Right atrium auricular region (tissue), 2 donors: Measurements from ENCODE around the gene ZBTB26. TPM values are rescaled to one million over a fixed set of nuclear protein-coding genes. Genes with fewer than 3 reads are reported as not detected.
"Not testable (repeated sequence)": the region's sequence is repeated elsewhere in the genome, so short reads cannot be mapped to it uniquely, and the experiment has no call there.

Experiments used
- DNase-seq: peaks from one replicate; pipeline ENCODE4 v3.0.0-alpha.2; 2019; ENCODE audit warnings: low spot score
- H3K27ac ChIP-seq, 2 donors: fragments of 200-600 bp; sonication (generic); 1 replicate in 1 of 2; 2 replicates in 1 of 2; pipeline ENCODE4 v1.5.1; 2016 to 2019
- H3K27me3 ChIP-seq, 2 donors: fragments of 200-600 bp; sonication (generic); one replicate each; pipeline versions ENCODE4 v1.5.1 to v1.6.0; 2017 to 2019
- H3K36me3 ChIP-seq: fragments of 200-600 bp; sonication (generic); one replicate; pipeline ENCODE4 v1.5.1; 2016
- H3K4me1 ChIP-seq, 2 donors: fragments of 200-600 bp; sonication (generic); one replicate each; pipeline versions ENCODE4 v1.5.1 to v1.6.0; 2017 to 2019
- H3K4me3 ChIP-seq, 2 donors: fragments of 200-600 bp; sonication (generic); 1 replicate in 1 of 2; 2 replicates in 1 of 2; pipeline ENCODE4 v1.5.1; 2017 to 2019; ENCODE audit warnings: mild to moderate bottlenecking in 1 of 2, moderate library complexity in 1 of 2
- H3K9me3 ChIP-seq, 2 donors: fragments of 200-600 bp; sonication (generic); one replicate each; pipeline ENCODE4 v1.5.1; 2019
- total RNA-seq, 2 donors: library from RNA; depleted of rRNA; stranded (reverse); fragments of >200 nt; gene quantifications; one replicate each; pipeline ENCODE4 v1.1.0, GENCODE V29; 2016
- TF ChIP-seq, protein P1 (sequence below), 2 donors: fragments of 200-600 bp; sonication (generic); IDR thresholded peaks; one replicate each; pipeline ENCODE4 v1.5.1; 2019; ENCODE audit warnings: antibody characterized with exemption in 2 of 2

The ZBTB26 gene
- total RNA-seq, 2 donors from 2014 or later, result 4.1 to 4.2 TPM

DNA sequence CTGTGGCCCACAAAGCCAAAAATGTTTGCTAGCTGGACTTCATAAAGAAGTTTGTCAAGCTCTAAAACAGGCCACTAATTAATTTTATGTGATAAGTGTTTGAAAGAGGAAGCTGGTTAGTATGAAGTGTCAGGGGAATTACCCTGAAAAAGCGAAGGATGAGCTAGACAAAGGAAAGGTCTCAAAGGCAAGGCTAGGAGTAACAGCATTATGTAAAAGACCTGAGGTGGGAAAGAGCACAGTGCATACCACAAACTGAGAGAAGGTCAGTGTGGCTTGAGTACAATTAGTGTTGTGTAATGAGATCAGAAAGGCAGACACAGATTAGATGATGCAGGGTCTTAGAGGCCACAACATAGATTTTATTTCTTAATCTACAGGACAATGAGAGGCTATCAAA lies 55.8 kb downstream of the ZBTB26 start:
- Histone ChIP-seq H3K36me3 (peaks cover 96% of the 10 kb centered on the region), H3K4me1 (no peaks in the 10 kb centered on the region), H3K27ac (no peak overlapping the region), H3K9me3 (no peaks in the 10 kb centered on the region), H3K4me3 (no peak overlapping the region), H3K27me3 (no peaks in the 10 kb centered on the region)
- DNase-seq, result no peak
- TF ChIP-seq, protein P1, sequence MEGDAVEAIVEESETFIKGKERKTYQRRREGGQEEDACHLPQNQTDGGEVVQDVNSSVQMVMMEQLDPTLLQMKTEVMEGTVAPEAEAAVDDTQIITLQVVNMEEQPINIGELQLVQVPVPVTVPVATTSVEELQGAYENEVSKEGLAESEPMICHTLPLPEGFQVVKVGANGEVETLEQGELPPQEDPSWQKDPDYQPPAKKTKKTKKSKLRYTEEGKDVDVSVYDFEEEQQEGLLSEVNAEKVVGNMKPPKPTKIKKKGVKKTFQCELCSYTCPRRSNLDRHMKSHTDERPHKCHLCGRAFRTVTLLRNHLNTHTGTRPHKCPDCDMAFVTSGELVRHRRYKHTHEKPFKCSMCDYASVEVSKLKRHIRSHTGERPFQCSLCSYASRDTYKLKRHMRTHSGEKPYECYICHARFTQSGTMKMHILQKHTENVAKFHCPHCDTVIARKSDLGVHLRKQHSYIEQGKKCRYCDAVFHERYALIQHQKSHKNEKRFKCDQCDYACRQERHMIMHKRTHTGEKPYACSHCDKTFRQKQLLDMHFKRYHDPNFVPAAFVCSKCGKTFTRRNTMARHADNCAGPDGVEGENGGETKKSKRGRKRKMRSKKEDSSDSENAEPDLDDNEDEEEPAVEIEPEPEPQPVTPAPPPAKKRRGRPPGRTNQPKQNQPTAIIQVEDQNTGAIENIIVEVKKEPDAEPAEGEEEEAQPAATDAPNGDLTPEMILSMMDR (IDR thresholded peaks at IDR 0.05), result no peak

DNA sequence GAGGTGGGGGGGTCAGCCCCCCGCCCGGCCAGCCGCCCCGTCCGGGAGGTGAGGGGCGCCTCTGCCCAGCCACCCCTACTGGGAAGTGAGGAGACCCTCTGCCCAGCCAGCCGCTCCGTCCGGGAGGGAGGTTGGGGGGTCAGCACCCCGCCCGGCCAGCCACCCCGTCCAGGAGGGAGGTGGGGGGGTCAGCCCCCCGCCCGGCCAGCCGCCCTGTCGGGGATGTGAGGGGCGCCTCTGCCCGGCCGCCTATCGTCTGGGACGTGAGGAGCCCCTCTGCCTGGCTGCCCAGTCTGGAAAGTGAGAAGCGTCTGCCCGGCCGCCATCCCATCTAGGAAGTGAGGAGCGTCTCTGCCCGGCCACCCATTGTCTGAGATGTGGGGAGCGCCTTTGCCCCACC lies 64.0 kb downstream of the ZBTB26 start:
- H3K4me3 ChIP-seq, DNase-seq, H3K27ac ChIP-seq, H3K27me3 ChIP-seq, H3K4me1 ChIP-seq, H3K9me3 ChIP-seq: not testable (repeated sequence)
- peaks cover 37% of the 10 kb centered on the region for H3K36me3 ChIP-seq

DNA sequence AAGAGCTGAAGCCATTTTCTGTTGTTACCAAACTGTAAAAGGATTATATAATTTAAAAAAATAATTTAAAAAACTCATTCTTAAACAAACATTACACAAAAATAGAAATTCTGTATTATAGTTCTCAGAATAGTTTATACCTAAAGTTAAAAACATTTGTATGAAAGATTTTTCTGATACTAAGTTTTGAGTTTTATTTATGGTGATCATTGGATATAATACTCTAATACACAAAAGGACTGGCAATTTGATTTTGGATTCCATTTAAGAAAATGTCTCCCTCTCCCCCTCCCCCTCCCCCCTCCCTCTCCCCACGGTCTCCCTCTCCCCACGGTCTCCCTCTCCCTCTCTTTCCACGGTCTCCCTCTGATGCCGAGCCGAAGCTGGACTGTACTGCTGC lies 65.2 kb downstream of the ZBTB26 start:
- TF ChIP-seq, protein P1 (IDR thresholded peaks at IDR 0.05), result no peak
- peaks cover 0 to 4% of the 10 kb centered on the region in 2 donors for H3K4me1 ChIP-seq
- no peak for DNase-seq
- H3K27ac ChIP-seq, result no peak overlapping the region
- no peak overlapping the region for H3K4me3 ChIP-seq
- H3K36me3 ChIP-seq, result peaks cover 28% of the 10 kb centered on the region
- no peaks in the 10 kb centered on the region for H3K27me3 ChIP-seq
- no peaks in the 10 kb centered on the region for H3K9me3 ChIP-seq

Other genes starting within 250 kb of the ZBTB26 start
- not detected for gene OR1L4, start 207.5 kb downstream of the ZBTB26 start, total RNA-seq
- gene OR1L6, start 189.2 kb downstream of the ZBTB26 start, total RNA-seq, result not detected
- not detected for gene OR5C1, start 142.6 kb downstream of the ZBTB26 start, total RNA-seq
- gene OR1K1, start 131.4 kb downstream of the ZBTB26 start, total RNA-seq, result not detected
- gene PDCL, start 102.9 kb downstream of the ZBTB26 start, total RNA-seq, result 10 to 100 TPM in 1 of 2 donors, 1 to 10 TPM in 1; 9.9 to 11.2 TPM
- gene RC3H2, start 26.2 kb downstream of the ZBTB26 start, total RNA-seq, result 10 to 100 TPM; 37.6 to 40.2 TPM
- gene ZBTB6, start 18.2 kb downstream of the ZBTB26 start, total RNA-seq, result 1 to 10 TPM; 6.3 to 6.8 TPM
- 10 to 100 TPM; 26.3 to 30.8 TPM for gene RABGAP1, start 9.5 kb upstream of the ZBTB26 start, total RNA-seq
- 1 to 10 TPM in 1 of 2 donors, not detected in 1; 1.4 TPM for gene GPR21, start 102.2 kb upstream of the ZBTB26 start, total RNA-seq